Ascending aorta (tissue), 2 donors: Measurements from ENCODE around the gene CD79A. TPM values are rescaled to one million over a fixed set of nuclear protein-coding genes. Genes with fewer than 3 reads are reported as not detected.

Experiments used
- DNase-seq, 2 donors: peaks; one replicate each; pipeline ENCODE4 v3.0.0-alpha.2; 2019; ENCODE audit warnings: low spot score in 2 of 2
- H3K27ac ChIP-seq, 2 donors: fragments of 200-600 bp; sonication (generic); one replicate each; pipeline ENCODE4 v1.5.1; 2016 to 2017; ENCODE audit warnings: mild to moderate bottlenecking in 1 of 2
- H3K27me3 ChIP-seq: fragments of 200-600 bp; sonication (generic); one replicate; pipeline ENCODE4 v1.5.1; 2017
- H3K36me3 ChIP-seq, 2 donors: fragments of 200-600 bp; sonication (generic); one replicate each; pipeline ENCODE4 v1.5.1; 2016
- H3K4me1 ChIP-seq, 2 donors: fragments of 200-600 bp; sonication (generic); one replicate each; pipeline ENCODE4 v1.5.1; 2016 to 2017; ENCODE audit warnings: mild to moderate bottlenecking in 1 of 2
- H3K4me3 ChIP-seq, 2 donors: fragments of 200-600 bp; sonication (generic); one replicate each; pipeline ENCODE4 v1.5.1; 2016 to 2017; ENCODE audit warnings: mild to moderate bottlenecking in 1 of 2
- H3K9me3 ChIP-seq, 2 donors: fragments of 200-600 bp; sonication (generic); one replicate each; pipeline ENCODE4 v1.5.1; 2016
- CTCF ChIP-seq, 3 experiments: fragments of 200-600 bp in 2 of 3; fragments of 450-650 bp in 1 of 3; sonication (generic) in 2 of 3; IDR thresholded peaks; one replicate each; pipeline ENCODE4 v1.5.1; 2016 to 2019; ENCODE audit warnings: antibody characterized with exemption in 3 of 3, mild to moderate bottlenecking in 1 of 3, moderate library complexity in 1 of 3
- intact Hi-C: fragments of 100-400 bp; cut with DNase I; formaldehyde crosslinking; loops from one replicate; pipeline ENCODE4 v1.15.1; 2023
- total RNA-seq: library from RNA; depleted of rRNA; stranded (reverse); fragments of >200 nt; gene quantifications from one replicate; pipeline ENCODE4 v1.1.0, GENCODE V29; 2016

The CD79A gene
- total RNA-seq, 1 donor from 2014 or later, result not detected

- Histone ChIP-seq H3K9me3 (no peaks in the 10 kb centered on the region), H3K36me3 (peaks cover 0 to under 1% of the 10 kb centered on the region in 2 donors), H3K4me3 (peak overlapping the region; percentile 91 to 100), H3K27ac (peak overlapping the region; percentile 73 to 90), H3K4me1 (peaks cover 12% of the 10 kb centered on the region in 2 donors), H3K27me3 (no peaks in the 10 kb centered on the region)
- intact Hi-C loops, result loop anchor here (5.0 kb wide), 3 partner anchors 194 to 446 kb away; partner anchors contain the start of genes DEDD2, DMAC2 and ZNF574
- no peak for DNase-seq
- no peak for TF ChIP-seq CTCF (IDR thresholded peaks at IDR 0.05)
Measured at GRCh38 chr19:41883463-41883820, 6.4 kb downstream of the CD79A start.

- H3K4me1 ChIP-seq, result peaks cover 12% of the 10 kb centered on the region in 2 donors
- DNase-seq, result peak; percentile 84 to 97
- H3K36me3 ChIP-seq, result peaks cover 0 to 7% of the 10 kb centered on the region in 2 donors
- H3K9me3 ChIP-seq, result no peaks in the 10 kb centered on the region
- no peak for TF ChIP-seq CTCF (IDR thresholded peaks at IDR 0.05)
- intact Hi-C loops, result loop anchor here (1.0 to 5.0 kb wide), 5 partner anchors 24 to 447 kb away; partner anchors contain the start of genes DEDD2, DMAC2, RABAC1 and RPS19
- H3K4me3 ChIP-seq, result peak overlapping the region; percentile 91 to 100
- H3K27ac ChIP-seq, result peak overlapping the region in 1 of 2 donors; percentile 90
- H3K27me3 ChIP-seq, result no peaks in the 10 kb centered on the region
Measured at GRCh38 chr19:41883821-41884733, 7.0 kb downstream of the CD79A start.

- no peak for DNase-seq
- peak overlapping the region in 1 of 2 donors; percentile 14 for H3K4me3 ChIP-seq
- peaks cover 12% of the 10 kb centered on the region in 2 donors for H3K4me1 ChIP-seq
- no peak overlapping the region for H3K27ac ChIP-seq
- intact Hi-C loops, result no loop called here
- H3K36me3 ChIP-seq, result peaks cover 7 to 19% of the 10 kb centered on the region in 2 donors
- no peaks in the 10 kb centered on the region for H3K9me3 ChIP-seq
- TF ChIP-seq CTCF (IDR thresholded peaks at IDR 0.05), result no peak
- no peaks in the 10 kb centered on the region for H3K27me3 ChIP-seq
Measured at GRCh38 chr19:41886761-41887710, 10.0 kb downstream of the CD79A start.

GRCh38 chr19:41887711-41888382, 10.8 kb downstream of the CD79A start:
- no peak overlapping the region for H3K27ac ChIP-seq
- DNase-seq, result peak in 1 of 2 donors; percentile 72
- intact Hi-C loops, result no loop called here
- peaks cover 16 to 25% of the 10 kb centered on the region in 2 donors for H3K36me3 ChIP-seq
- no peaks in the 10 kb centered on the region for H3K9me3 ChIP-seq
- no peaks in the 10 kb centered on the region for H3K27me3 ChIP-seq
- H3K4me1 ChIP-seq, result peaks cover 12% of the 10 kb centered on the region in 2 donors
- no peak for TF ChIP-seq CTCF (IDR thresholded peaks at IDR 0.05)
- H3K4me3 ChIP-seq, result no peak overlapping the region

GRCh38 chr19:41888926-41889325, 11.8 kb downstream of the CD79A start:
- intact Hi-C loops, result no loop called here
- H3K9me3 ChIP-seq, result no peaks in the 10 kb centered on the region
- no peak overlapping the region for H3K4me3 ChIP-seq
- peaks cover 16 to 27% of the 10 kb centered on the region in 2 donors for H3K36me3 ChIP-seq
- H3K27me3 ChIP-seq, result no peaks in the 10 kb centered on the region
- H3K27ac ChIP-seq, result no peak overlapping the region
- DNase-seq, result no peak
- TF ChIP-seq CTCF (IDR thresholded peaks at IDR 0.05), result no peak
- H3K4me1 ChIP-seq, result peaks cover 12% of the 10 kb centered on the region in 2 donors
